Transverse colon (tissue), 3 donors: ENCODE data around the gene VWA8.

Source experiments
- EP300 ChIP-seq: sonication (generic); formaldehyde crosslinking; IDR thresholded peaks from one replicate; pipeline ENCODE4 v1.6.1; 2017; ENCODE audit warnings: antibody characterized with exemption, low read depth
- POLR2A ChIP-seq: fragments of 450-650 bp; IDR thresholded peaks from one replicate; pipeline ENCODE4 v1.6.1; 2016; ENCODE audit warnings: antibody characterized with exemption, mild to moderate bottlenecking, moderate library complexity
- TF ChIP-seq, protein P1 (sequence below), 5 experiments: fragments of 200-600 bp in 3 of 5; fragments of 450-650 bp in 2 of 5; sonication (generic) in 3 of 5; IDR thresholded peaks; 1 replicate in 2 of 5; 2 replicates in 3 of 5; pipeline ENCODE4 v1.5.1; 2016 to 2017; ENCODE audit warnings: antibody characterized with exemption in 5 of 5, inconsistent platforms in 3 of 5, mild to moderate bottlenecking in 2 of 5, moderate library complexity in 1 of 5

DNA sequence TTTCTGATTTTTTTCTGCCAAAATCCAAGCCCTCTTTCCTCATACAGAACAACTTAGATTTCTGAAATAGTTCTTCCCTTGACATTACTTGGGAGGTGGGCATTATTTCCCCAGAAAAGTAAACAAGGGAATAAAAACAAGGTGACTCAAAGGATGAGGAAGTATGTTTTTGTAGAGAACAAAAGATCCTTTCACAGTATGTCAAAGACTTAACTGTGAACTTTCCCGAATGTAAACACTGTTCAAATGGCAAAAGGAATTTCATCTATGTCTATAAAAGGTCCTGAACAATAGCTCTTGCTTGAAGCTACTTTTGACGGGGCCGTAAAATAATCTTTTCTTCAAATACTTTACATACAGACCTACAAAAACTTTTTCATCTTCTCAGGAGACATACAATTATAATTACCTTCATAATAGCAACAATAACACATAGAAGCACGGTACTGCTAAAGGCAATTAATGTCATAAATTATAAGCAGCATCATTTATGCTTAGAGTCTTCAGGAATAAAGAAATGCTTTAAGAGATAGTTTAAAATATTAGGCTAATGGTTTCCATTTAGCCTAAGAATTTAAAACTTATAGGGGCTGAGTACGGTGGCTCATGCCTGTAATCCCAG lies 312.5 kb downstream of the VWA8 start:
- TF ChIP-seq, protein P1, sequence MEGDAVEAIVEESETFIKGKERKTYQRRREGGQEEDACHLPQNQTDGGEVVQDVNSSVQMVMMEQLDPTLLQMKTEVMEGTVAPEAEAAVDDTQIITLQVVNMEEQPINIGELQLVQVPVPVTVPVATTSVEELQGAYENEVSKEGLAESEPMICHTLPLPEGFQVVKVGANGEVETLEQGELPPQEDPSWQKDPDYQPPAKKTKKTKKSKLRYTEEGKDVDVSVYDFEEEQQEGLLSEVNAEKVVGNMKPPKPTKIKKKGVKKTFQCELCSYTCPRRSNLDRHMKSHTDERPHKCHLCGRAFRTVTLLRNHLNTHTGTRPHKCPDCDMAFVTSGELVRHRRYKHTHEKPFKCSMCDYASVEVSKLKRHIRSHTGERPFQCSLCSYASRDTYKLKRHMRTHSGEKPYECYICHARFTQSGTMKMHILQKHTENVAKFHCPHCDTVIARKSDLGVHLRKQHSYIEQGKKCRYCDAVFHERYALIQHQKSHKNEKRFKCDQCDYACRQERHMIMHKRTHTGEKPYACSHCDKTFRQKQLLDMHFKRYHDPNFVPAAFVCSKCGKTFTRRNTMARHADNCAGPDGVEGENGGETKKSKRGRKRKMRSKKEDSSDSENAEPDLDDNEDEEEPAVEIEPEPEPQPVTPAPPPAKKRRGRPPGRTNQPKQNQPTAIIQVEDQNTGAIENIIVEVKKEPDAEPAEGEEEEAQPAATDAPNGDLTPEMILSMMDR (IDR thresholded peaks at IDR 0.05), result no peak
- TF ChIP-seq EP300, result no peak
- no peak for TF ChIP-seq POLR2A
